ENCODE results near the gene RNF115.

RNF115 gene

GRCh38 chr1:145759721-145760120, 64.2 kb downstream of the RNF115 start:
- DNase-seq (ENCODE audit: low read depth in 1 of 2, low spot score in 1 of 2) = no peak
- TF ChIP-seq POLR2AphosphoS5 (IDR thresholded peaks at IDR 0.05; ENCODE audit: low read depth) (no peak), SPI1 (IDR thresholded peaks at IDR 0.05; ENCODE audit: borderline replicate concordance, low read depth) (no peak), GABPA (IDR thresholded peaks at IDR 0.05; ENCODE audit: low read depth) (no peak), REST (IDR thresholded peaks at IDR 0.05; ENCODE audit: insufficient replicate concordance, low read depth) (no peak), CTCF (IDR thresholded peaks at IDR 0.05; ENCODE audit: insufficient read depth, low read length) (no peak)
- H3K27me3 ChIP-seq (ENCODE audit: insufficient read depth, poor library complexity, severe bottlenecking) = no peaks in the 10 kb centered on the region

GRCh38 chr1:145758575-145758974, 65.3 kb downstream of the RNF115 start:
- DNase-seq (ENCODE audit: low read depth in 1 of 2, low spot score in 1 of 2) = no peak
- Histone ChIP-seq H3K27me3 (ENCODE audit: insufficient read depth, poor library complexity, severe bottlenecking) (no peaks in the 10 kb centered on the region), H3K27ac (replicated peaks) (no peak overlapping the region), H3K4me3 (replicated peaks; ENCODE audit: insufficient read depth, low read length) (no peak overlapping the region)
- TF ChIP-seq REST (IDR thresholded peaks at IDR 0.05; ENCODE audit: insufficient replicate concordance, low read depth) = no peak
- TF ChIP-seq CTCF (IDR thresholded peaks at IDR 0.05; ENCODE audit: insufficient read depth, low read length) = no peak
- TF ChIP-seq POLR2AphosphoS5 (IDR thresholded peaks at IDR 0.05; ENCODE audit: low read depth) = no peak
- TF ChIP-seq GABPA (IDR thresholded peaks at IDR 0.05; ENCODE audit: low read depth) = no peak
- TF ChIP-seq SPI1 (IDR thresholded peaks at IDR 0.05; ENCODE audit: borderline replicate concordance, low read depth) = no peak

More at GRCh38 chr1:145759721-145760120, 64.2 kb downstream of the RNF115 start:
- Histone ChIP-seq H3K27ac (replicated peaks) (no peak overlapping the region), H3K4me3 (replicated peaks; ENCODE audit: insufficient read depth, low read length) (no peak overlapping the region)

- Histone ChIP-seq H3K4me3 (replicated peaks; ENCODE audit: insufficient read depth, low read length) (no peak overlapping the region), H3K27ac (replicated peaks) (no peak overlapping the region), H3K27me3 (ENCODE audit: insufficient read depth, poor library complexity, severe bottlenecking) (no peaks in the 10 kb centered on the region)
- no peak for DNase-seq (ENCODE audit: low read depth in 1 of 2, low spot score in 1 of 2)
- no peak for TF ChIP-seq POLR2AphosphoS5 (IDR thresholded peaks at IDR 0.05; ENCODE audit: low read depth)
- TF ChIP-seq GABPA (IDR thresholded peaks at IDR 0.05; ENCODE audit: low read depth) = no peak
- TF ChIP-seq REST (IDR thresholded peaks at IDR 0.05; ENCODE audit: insufficient replicate concordance, low read depth) = no peak
- no peak for TF ChIP-seq CTCF (IDR thresholded peaks at IDR 0.05; ENCODE audit: insufficient read depth, low read length)
- TF ChIP-seq SPI1 (IDR thresholded peaks at IDR 0.05; ENCODE audit: borderline replicate concordance, low read depth) = no peak
These were observed 65.8 kb downstream of the RNF115 start for GRCh38 chr1:145758116-145758515.

All from HL-60 (cell line).